NB4 (cell line): ENCODE data around the gene KCNQ1.

ENCODE experiments used
- MYC ChIP-seq: IDR thresholded peaks from 2 replicates; pipeline ENCODE4 v1.6.1; 2011; ENCODE audit warnings: low read depth, low read length
- POLR2A ChIP-seq: IDR thresholded peaks from 2 replicates; pipeline ENCODE4 v1.6.1; 2011; ENCODE audit warnings: mild to moderate bottlenecking; ENCODE audit not compliant: insufficient read length; ENCODE audit errors: extremely low read depth
- TF ChIP-seq, protein P1 (sequence below): IDR thresholded peaks from one replicate; pipeline ENCODE4 v1.5.1; 2012; ENCODE audit warnings: low read depth, low read length
- TF ChIP-seq, protein P2 (sequence below): IDR thresholded peaks from 2 replicates; pipeline ENCODE4 v1.6.1; 2011; ENCODE audit warnings: low read depth, low read length

DNA sequence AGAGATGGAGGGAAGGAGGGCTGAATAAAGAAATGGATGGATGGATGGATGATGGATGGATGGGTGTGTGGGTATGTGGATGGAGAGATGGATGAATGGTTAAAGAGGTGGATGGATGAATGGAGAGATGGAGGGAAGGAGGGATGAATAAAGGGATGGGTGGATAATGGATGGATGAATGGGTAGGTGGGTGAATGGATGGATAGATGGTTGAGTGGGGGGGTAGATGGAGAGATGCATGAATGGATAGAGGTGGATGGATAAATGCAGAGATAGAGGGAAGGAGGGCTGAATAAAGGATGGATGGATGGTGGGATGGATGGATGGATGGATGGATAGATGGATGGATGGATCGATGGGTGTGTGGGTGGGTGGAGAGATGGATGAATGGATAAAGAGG is 369.2 kb downstream of the KCNQ1 start:
- TF ChIP-seq, protein P1, sequence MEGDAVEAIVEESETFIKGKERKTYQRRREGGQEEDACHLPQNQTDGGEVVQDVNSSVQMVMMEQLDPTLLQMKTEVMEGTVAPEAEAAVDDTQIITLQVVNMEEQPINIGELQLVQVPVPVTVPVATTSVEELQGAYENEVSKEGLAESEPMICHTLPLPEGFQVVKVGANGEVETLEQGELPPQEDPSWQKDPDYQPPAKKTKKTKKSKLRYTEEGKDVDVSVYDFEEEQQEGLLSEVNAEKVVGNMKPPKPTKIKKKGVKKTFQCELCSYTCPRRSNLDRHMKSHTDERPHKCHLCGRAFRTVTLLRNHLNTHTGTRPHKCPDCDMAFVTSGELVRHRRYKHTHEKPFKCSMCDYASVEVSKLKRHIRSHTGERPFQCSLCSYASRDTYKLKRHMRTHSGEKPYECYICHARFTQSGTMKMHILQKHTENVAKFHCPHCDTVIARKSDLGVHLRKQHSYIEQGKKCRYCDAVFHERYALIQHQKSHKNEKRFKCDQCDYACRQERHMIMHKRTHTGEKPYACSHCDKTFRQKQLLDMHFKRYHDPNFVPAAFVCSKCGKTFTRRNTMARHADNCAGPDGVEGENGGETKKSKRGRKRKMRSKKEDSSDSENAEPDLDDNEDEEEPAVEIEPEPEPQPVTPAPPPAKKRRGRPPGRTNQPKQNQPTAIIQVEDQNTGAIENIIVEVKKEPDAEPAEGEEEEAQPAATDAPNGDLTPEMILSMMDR = no peak
- TF ChIP-seq POLR2A (no peak), MYC (no peak)
- TF ChIP-seq, protein P2, sequence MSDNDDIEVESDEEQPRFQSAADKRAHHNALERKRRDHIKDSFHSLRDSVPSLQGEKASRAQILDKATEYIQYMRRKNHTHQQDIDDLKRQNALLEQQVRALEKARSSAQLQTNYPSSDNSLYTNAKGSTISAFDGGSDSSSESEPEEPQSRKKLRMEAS = no peak
